Psoas muscle (tissue), 8 donors: ENCODE results near the gene DCLK2. TPM values are rescaled to one million over a fixed set of nuclear protein-coding genes. Genes with fewer than 3 reads are reported as not detected.

ENCODE experiments used
- ATAC-seq, 4 donors: fragments of 200-7000 bp; cut with Tn5 transposase; one replicate each; pipeline ENCODE4 v1.9.1; 2020; ENCODE audit warnings: moderate library complexity in 3 of 4, mild to moderate bottlenecking in 2 of 4
- DNase-seq, 2 donors: peaks; one replicate each; pipeline ENCODE4 v3.0.0-alpha.2; 2020
- H3K27ac ChIP-seq: fragments of 200-600 bp; one replicate; pipeline ENCODE4 v1.8.0; 2022
- H3K27me3 ChIP-seq, 3 donors: fragments of 200-600 bp in 1 of 3; one replicate each; pipeline versions ENCODE4 v1.6.1 to v1.8.0; 2013 to 2022; ENCODE audit warnings: low read length in 2 of 3, mild to moderate bottlenecking in 2 of 3, moderate library complexity in 1 of 3; ENCODE audit not compliant: insufficient read depth in 3 of 3
- H3K36me3 ChIP-seq, 2 donors: fragments of 200-600 bp in 1 of 2; one replicate each; pipeline versions ENCODE4 v1.6.1 to v1.8.0; 2013 to 2022; ENCODE audit warnings: low read depth in 1 of 2, mild to moderate bottlenecking in 1 of 2, moderate library complexity in 1 of 2; ENCODE audit not compliant: insufficient read depth in 1 of 2
- H3K4me1 ChIP-seq: fragments of 200-600 bp; one replicate; pipeline ENCODE4 v1.8.0; 2022
- H3K4me3 ChIP-seq: fragments of 200-600 bp; one replicate; pipeline ENCODE4 v1.8.0; 2022; ENCODE audit warnings: mild to moderate bottlenecking
- H3K9me3 ChIP-seq: fragments of 200-600 bp; one replicate; pipeline ENCODE4 v1.8.0; 2022
- WGBS, 3 donors: extraction: QIAGEN DNeasy Blood & Tissue Kit; methylation state at CpG; one replicate each; pipeline versions ENCODE4 v1.1.6 to v1.1.7; 2013; 5-methylcytosine and 5-hydroxymethylcytosine counted together
- intact Hi-C, 2 donors: fragments of 100-400 bp; cut with DNase I; formaldehyde crosslinking; loops; one replicate each; pipeline versions ENCODE4 v1.11.0 to v1.14.2; 2022
- polyA plus RNA-seq, 3 donors: library from polyadenylated mRNA; stranded (reverse); fragments of 200-250 nt; gene quantifications; one replicate each; pipeline ENCODE4 v1.2.3, GENCODE V29; 2013
- total RNA-seq, 4 donors: library from RNA; stranded (reverse); fragmentation: NEBNext Ultra II Directional in 2 of 4; extraction: Animal tissue kit (Norgen Biotek cat#: 25700) in 2 of 4; gene quantifications; one replicate each; pipeline versions ENCODE4 v1.2.1 to v1.2.4, GENCODE V29; 2021 to 2023
- TF ChIP-seq, protein P1 (sequence below): fragments of 200-600 bp; IDR thresholded peaks from one replicate; pipeline ENCODE4 v1.8.0; 2022; ENCODE audit warnings: antibody characterized with exemption
- donor health status: healthy with polysubstance abuse.
- donor health status: DM: no; HTN: no; CAD: no; lungs with moderate emphysema.
- donor health status: Bipolar disorder and iron deficiency.
- donor health status: healthy.
- donor health status: DM: yes; HTN: yes; CAD: no.
- donor health status: DM: no; HTN: no; CAD: no.
- donor health status: DM: no; HTN: no; CAD: no.
- donor health status: DM: yes; HTN: yes; CAD: no.

The DCLK2 gene
- total and polyA plus RNA-seq, 7 donors, result 0.18 to 1.7 (median 0.78) TPM

DNA sequence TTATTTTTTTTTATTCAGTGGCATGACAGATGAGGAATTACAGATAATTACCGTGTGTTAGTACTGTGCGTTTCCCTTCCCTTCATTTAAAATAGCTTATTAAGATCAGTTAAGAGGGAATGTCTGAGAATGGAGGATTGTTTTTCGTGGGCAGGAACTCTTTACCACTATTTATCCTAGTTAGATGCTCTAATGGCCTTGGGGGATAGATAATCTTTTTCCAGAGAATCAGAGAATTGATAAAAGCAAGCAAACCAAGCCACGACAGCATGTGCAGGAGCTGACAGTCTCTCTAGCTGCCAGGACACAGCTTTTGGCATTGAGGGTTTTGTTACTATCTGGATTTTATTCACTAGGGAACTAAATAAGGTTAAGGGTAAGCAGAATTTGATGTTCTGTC lies 128.7 kb downstream of the DCLK2 start:
- TF ChIP-seq, protein P1, sequence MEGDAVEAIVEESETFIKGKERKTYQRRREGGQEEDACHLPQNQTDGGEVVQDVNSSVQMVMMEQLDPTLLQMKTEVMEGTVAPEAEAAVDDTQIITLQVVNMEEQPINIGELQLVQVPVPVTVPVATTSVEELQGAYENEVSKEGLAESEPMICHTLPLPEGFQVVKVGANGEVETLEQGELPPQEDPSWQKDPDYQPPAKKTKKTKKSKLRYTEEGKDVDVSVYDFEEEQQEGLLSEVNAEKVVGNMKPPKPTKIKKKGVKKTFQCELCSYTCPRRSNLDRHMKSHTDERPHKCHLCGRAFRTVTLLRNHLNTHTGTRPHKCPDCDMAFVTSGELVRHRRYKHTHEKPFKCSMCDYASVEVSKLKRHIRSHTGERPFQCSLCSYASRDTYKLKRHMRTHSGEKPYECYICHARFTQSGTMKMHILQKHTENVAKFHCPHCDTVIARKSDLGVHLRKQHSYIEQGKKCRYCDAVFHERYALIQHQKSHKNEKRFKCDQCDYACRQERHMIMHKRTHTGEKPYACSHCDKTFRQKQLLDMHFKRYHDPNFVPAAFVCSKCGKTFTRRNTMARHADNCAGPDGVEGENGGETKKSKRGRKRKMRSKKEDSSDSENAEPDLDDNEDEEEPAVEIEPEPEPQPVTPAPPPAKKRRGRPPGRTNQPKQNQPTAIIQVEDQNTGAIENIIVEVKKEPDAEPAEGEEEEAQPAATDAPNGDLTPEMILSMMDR, result no peak
- Histone ChIP-seq H3K27me3 (no peaks in the 10 kb centered on the region), H3K4me3 (no peak overlapping the region), H3K9me3 (no peaks in the 10 kb centered on the region), H3K4me1 (no peaks in the 10 kb centered on the region), H3K27ac (no peak overlapping the region), H3K36me3 (no peaks in the 10 kb centered on the region)
- ATAC-seq, result no peak
- WGBS, 3 donors, result 47 to 60% (median 57%) methylated on average over 4 of the region's 4 CpGs
- intact Hi-C loops, result no loop called here
- DNase-seq, result no peak

DNA sequence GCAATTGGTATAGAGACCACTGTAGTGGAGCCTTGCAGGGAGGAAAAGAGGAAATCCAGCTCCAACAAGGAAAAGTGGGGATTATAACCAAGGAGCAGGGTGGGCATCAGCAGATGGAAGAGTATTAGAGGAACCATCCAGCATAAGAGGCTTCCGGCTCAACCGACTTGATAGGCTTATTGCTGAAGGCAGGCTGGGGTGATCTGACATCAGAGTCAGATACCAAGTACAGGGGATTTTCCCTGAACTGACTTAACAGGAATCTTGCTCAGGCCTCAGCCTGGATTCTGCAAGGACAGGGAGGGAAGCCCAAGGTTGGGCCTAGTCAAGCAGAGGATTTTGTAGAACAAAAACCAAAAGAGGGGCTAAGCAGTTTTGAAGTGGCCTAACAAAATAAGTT lies 129.6 kb downstream of the DCLK2 start:
- Histone ChIP-seq H3K9me3 (no peaks in the 10 kb centered on the region), H3K4me3 (no peak overlapping the region), H3K27me3 (no peaks in the 10 kb centered on the region), H3K27ac (no peak overlapping the region), H3K36me3 (no peaks in the 10 kb centered on the region), H3K4me1 (no peaks in the 10 kb centered on the region)
- TF ChIP-seq, protein P1, result no peak
- intact Hi-C loops, result no loop called here
- 90 to 100% (median 90%) methylated on average over 2 of the region's 2 CpGs for WGBS, 3 donors
- DNase-seq (no peak), ATAC-seq (no peak)

DNA sequence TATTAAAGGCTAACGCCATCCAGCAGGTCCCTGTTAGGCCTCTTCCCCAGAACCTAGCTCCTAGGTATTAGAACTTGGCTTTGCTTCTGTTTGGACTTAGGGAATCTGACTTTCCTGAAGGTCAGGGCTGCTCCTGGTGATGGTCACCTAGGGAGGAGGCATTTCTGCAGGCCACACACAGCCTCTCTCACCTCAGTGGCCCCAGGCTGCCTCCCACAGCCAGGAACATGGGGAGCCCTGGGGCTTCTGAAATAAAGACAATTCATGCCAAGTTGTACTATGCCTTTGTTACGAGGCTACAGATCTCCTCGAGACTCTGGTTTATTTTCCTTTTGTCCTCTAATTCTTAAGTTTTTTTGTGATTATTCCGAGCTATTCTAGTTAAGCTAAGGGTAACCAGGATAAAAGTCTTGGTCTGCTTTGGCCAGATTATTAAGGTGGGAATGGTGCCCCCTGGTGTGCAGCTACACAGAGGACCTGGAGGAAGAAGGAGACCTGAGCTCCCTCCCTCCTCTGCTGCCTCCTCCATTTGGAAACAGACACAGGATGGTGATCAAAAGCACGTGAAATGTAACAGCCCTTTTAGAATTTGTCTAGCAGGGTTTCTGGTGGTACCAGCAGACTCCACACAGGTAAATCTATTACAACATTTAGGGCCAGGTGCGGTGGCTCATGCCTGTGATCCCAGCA lies 131.0 kb downstream of the DCLK2 start:
- H3K4me1 ChIP-seq, result no peaks in the 10 kb centered on the region
- H3K27ac ChIP-seq, result no peak overlapping the region
- intact Hi-C loops, result no loop called here
- no peaks in the 10 kb centered on the region for H3K27me3 ChIP-seq
- TF ChIP-seq, protein P1, result peak; percentile 35
- H3K4me3 ChIP-seq, result no peak overlapping the region
- no peaks in the 10 kb centered on the region for H3K36me3 ChIP-seq
- peak; percentile 40 to 62 for DNase-seq
- H3K9me3 ChIP-seq, result no peaks in the 10 kb centered on the region
- peak in 2 of 4 donors; percentile 46 to 50 for ATAC-seq
- WGBS, 3 donors, result 86 to 92% (median 86%) methylated on average over 6 of the region's 6 CpGs

DNA sequence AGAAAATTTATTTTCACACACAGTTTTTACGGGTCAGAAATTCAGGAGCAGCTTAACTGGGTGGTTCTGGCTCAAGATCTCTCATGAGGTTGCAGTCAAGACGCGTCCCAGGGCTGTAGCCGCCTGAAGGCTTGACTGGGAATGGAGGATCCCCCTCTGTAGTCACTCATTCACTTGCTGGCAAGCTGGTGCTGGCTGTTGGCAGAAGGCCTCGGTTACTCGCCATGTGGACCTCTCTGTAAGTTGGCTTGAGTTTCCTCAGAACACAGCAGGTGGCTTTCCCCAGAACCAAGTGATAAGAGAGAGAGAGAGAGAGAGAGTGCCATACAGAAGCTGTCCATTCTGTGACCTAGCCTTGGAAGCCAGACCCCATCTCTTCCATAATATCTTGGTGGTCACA lies 132.8 kb downstream of the DCLK2 start:
- Histone ChIP-seq H3K9me3 (no peaks in the 10 kb centered on the region), H3K36me3 (no peaks in the 10 kb centered on the region), H3K27me3 (no peaks in the 10 kb centered on the region), H3K27ac (no peak overlapping the region), H3K4me3 (no peak overlapping the region), H3K4me1 (no peaks in the 10 kb centered on the region)
- ATAC-seq (peak in 1 of 4 donors; percentile 49), DNase-seq (no peak)
- intact Hi-C loops, result loop anchor here in 1 of 2 donors (10.0 kb wide), 1 partner anchor 206 kb away; no protein-coding TSS in a partner anchor
- TF ChIP-seq, protein P1, result no peak
- 43 to 64% (median 50%) methylated on average over 6 of the region's 6 CpGs for WGBS, 3 donors
